SKM-1 (cell line): Measurements from ENCODE around the gene SOX13.

Experiments used
- DNase-seq: peaks from one replicate; lab custom pipeline; 2025; ENCODE audit not compliant: unreplicated experiment; lab: John Stamatoyannopoulos, UW

Gene SOX13

GRCh38 chr1:204128964-204129896 lies 56.3 kb downstream of the SOX13 start:
- peak; percentile 79 for DNase-seq

GRCh38 chr1:204130178-204130577 lies 57.3 kb downstream of the SOX13 start:
- DNase-seq = no peak

DNA sequence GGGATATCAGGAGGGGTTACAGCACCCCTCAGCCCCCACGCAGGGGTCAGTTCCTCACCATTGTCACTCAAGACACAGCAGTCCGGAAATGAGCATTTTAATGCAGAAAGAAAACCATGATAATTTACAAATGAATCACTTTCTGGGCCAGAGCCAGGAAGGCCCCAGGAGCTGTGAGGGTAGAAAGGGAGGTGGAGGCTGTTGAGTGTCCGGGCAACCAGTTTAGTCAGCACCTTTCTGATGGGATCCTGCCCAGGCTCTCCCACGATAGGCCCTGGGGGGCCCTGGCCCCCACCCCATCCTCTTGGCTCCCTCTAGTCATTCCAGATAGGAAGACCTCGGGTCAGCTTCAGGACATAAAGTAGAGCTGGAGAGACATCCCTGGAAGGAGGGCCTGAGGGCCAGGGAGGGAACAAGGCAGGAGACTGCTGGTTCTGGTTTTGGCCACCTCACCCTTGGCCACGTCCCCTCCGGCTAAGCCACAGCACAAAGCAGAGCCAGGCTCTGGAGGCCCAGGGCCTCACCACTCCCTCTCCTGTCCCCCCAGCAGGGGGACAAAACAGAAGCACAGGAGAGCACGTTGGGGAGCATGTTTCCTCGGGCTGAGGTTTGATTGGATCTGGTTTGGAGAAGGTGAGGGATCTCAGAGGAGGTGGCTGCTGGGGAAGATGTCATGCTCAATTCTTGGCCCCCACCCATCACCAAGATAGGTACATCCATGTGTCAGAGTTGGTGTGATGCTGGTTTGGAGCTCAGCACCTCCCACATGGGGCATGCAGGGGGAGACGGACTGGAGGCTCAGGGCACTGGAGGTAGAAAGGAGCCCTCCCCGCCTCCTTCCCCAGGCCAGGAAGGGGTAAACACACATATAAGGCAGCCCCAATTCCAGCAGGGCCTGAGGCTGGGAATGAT lies 58.3 kb downstream of the SOX13 start:
- DNase-seq = no peak

DNA sequence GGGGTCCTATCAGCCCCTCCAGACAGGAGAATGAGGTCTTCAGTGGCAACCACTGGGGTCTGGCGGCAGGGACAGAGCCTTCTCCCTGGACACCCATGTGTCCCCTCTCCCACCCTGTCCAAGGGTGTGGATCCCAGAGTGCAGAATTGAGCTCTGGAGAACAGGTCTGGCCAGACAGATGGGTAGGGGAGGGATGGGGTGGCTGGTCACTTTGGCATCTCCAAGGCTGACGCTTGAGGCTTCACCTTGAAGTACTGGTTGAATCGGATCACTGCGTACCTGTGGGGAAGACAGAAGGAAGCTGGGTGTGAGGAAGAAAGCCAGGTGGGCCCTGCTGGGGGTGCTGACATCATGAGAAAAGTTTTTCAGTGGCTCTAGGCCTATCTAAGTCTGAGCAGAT lies 59.1 kb downstream of the SOX13 start:
- DNase-seq = no peak

DNA sequence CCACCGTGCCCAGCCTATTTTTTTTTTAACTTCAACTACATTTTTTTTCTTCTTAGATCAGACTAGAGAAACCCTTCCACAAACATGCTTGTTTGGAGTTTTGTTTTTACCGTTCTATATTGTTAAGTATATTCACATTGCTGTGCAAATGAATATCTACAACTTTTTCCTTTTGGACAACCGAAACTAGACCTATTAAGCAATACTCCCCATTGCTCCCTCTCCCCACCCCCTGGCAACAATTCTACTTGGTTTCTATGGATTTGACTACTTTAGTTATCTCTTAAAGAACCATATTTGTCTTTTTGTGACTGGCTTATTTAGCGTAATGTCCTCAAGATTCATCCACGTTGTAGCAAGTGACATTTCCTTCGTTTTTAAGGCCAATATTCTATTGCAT lies 59.8 kb downstream of the SOX13 start:
- no peak for DNase-seq

DNA sequence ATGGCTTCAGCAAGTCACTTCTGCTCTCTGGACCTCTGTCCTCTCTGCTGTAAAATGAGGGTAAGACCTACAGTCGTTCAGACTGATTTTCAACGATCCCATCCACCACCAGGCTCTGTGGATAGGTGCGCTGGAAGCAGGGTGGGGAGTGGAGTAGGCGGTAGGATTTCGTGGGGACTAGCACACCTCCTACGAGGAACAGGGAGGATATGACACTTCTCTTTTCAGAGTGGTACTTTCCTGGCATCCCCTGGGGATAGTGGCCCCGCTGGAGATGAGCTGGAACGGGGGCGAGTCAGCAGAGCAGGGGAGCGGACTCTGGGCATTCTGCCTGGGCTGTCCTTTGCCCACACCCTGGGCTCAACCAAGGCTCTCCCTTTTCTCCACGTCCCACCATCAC lies 61.2 kb downstream of the SOX13 start:
- no peak for DNase-seq

DNA sequence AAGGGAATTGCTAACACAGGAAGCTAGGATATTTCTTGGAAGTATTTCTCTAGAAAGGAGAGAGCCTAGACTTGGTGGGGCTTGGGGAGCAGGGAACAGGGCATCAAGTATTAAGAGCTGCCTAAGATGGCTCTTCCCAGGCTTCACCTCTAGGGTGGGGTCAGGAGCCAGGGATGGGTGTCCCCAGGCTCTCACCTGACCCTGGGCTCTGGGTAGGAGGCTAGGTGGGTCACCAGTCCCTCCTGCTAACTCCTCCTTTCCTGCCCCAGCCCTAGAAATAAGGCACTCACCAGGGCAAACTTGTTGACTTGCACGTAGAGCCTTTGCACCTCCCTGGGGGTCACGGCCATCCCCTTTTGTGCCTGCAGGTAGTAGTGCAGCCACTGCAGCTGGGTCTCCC lies 63.9 kb downstream of the SOX13 start:
- DNase-seq = no peak

DNA sequence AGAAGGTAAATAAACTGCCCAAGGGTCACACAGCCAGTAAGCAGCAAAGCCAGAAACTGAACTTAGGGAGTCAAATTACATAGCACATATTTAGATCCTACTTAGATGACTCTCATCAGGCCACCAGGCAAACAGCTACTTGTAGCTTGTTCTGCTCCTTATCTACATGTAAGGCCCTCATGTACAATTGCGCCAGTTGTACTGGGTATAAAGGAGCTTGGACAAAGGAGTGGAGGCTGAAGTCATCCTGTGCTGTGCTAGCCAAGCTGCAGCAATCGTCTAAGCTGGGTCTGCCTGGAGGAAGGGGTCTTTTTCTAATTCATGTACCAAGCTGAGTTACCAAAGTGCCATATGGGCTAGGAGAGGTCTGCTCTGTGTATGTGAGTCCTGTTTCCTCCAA lies 66.2 kb downstream of the SOX13 start:
- no peak for DNase-seq

- no peak for DNase-seq
Observed at GRCh38 chr1:204139952-204140351, 67.0 kb downstream of the SOX13 start.

- DNase-seq = no peak
Observed at GRCh38 chr1:204141131-204141530, 68.2 kb downstream of the SOX13 start.

- DNase-seq = no peak
Observed at GRCh38 chr1:204142032-204142974, 69.4 kb downstream of the SOX13 start.

GRCh38 chr1:204143276-204144041 lies 70.5 kb downstream of the SOX13 start:
- DNase-seq = no peak

- no peak for DNase-seq
Observed at GRCh38 chr1:204145033-204145504, 72.2 kb downstream of the SOX13 start.

DNA sequence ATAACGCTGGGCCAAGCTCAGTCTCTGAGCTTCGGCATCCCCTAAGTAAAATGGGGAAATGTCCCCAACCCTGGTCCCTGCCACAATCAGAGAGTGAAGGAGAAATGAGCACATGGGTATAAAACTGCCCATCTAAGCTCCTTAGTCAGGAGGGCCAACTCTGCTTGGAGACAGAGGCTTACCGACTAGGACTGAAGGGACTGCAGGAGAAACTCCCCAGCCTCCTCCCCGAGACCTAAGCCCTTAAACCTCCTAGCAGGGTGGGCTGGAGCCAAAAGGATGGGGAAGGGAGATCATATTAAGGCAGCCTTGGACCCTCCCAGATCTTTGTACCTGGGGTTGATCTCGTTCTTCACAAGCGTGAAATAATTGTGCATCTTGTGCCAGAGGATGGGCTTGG lies 73.4 kb downstream of the SOX13 start:
- DNase-seq = no peak

DNA sequence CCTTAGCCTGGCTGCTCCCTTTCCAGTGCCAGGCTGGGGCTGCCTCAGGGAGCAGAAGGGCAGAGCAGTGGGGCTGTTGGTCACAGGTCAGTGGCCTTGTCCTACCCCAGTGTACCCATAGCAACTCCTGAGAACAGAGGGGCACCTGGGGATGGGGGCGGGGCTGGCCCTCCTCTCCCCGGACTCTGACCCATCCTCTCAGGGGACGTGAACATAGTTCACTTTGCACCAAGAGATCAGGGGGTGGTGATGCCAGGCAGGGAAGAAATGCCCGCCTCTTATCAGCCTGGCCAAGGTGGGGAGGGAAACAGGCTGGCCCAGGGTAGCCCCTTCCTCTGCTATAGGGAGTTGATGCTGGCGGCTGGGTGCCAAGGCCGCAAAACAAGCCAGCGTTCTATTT lies 74.0 kb downstream of the SOX13 start:
- no peak for DNase-seq

DNA sequence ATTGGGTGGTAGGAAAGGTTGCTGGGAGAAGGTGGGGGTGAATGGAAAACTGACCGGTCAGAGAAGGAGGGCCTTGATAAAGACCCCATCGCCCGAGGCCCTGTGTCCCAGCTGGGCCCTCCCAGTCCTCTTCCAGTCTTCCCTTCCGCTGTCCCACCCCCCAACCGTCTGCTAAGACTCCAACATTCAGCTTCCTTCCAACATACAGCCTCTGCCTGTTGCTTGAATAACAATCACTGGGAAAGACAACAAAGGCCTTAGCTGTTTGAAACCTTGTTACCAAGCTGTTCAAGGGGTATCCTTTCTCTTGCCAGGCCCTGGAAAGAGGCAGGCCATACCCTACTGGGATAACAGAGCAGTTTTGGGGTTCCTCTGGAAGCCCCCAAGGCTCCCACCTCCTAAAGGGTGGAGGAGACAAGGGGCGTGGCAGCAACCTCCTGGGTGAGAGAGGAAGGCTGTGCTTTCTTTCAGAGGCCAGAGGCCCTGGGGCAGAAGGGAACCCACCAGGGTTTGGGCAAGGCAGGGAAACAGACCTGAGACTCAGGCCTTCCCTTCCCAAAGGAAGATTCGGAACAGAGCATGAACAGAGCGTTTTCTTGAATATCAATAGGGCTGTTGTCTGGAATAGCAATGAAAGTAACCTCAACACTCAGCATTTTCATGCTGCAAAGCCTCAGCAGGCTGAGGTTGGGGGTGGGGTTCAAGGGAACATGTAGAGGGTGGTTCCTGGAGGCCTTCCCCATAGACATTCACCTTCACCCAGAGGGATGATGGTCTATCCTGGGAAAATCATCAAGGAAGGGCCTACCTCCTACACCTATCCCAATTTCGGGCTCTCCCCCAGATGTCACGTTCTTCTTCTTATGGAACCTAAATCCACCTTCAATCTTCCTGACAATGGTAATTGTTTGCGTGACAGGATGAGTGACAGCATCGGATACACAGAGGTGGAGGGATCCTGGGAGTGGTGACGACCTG lies 74.8 kb downstream of the SOX13 start:
- DNase-seq = no peak

DNA sequence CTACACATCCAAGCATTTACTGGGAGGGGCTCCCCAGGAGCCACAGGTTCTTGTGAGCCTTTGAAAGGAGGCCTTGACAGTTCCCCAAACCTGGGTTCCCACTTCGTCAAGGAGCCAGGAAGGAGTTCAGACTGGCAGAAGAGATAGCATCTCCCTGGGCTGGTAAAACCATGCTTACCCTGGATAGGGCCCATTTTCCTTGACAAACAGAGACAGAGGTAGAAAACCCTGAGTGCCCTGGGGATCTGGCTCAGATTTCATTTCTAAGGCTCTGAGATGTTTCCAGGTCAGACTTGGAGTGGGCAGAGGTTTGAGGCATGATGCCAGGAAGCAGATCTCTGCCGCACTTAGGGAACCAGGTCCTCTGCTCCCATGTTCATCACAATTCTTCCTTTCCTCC lies 76.2 kb downstream of the SOX13 start:
- DNase-seq = no peak

GRCh38 chr1:204149635-204150565 lies 77.0 kb downstream of the SOX13 start:
- no peak for DNase-seq
